Measurements from ENCODE around the gene TGFA.
A peak's percentile ranks its signal among the peaks of the same experiment; 100 is the strongest.

Gene TGFA

GRCh38 chr2:70463997-70464396 lies 89.6 kb downstream of the TGFA start:
- FAIRE-seq (no peak), DNase-seq (ENCODE audit: low spot score) (no peak)

GRCh38 chr2:70463581-70463980 lies 90.0 kb downstream of the TGFA start:
- FAIRE-seq (no peak), DNase-seq (ENCODE audit: low spot score) (no peak)

GRCh38 chr2:70461981-70462876 lies 91.4 kb downstream of the TGFA start:
- DNase-seq (ENCODE audit: low spot score) (no peak), FAIRE-seq (no peak)

- no peak for DNase-seq (ENCODE audit: low spot score)
- FAIRE-seq, result no peak
Measured at GRCh38 chr2:70461414-70461813, 92.2 kb downstream of the TGFA start.

GRCh38 chr2:70460333-70460732 lies 93.3 kb downstream of the TGFA start:
- no peak for FAIRE-seq
- DNase-seq (ENCODE audit: low spot score), result no peak

- DNase-seq (ENCODE audit: low spot score) (no peak), FAIRE-seq (no peak)
Measured at GRCh38 chr2:70458661-70459060, 95.0 kb downstream of the TGFA start.

GRCh38 chr2:70456585-70457495 lies 96.8 kb downstream of the TGFA start:
- FAIRE-seq, result no peak
- DNase-seq (ENCODE audit: low spot score), result no peak

- FAIRE-seq (no peak), DNase-seq (ENCODE audit: low spot score) (no peak)
Measured at GRCh38 chr2:70454936-70455544, 98.6 kb downstream of the TGFA start.

GRCh38 chr2:70450641-70451250 lies 102.9 kb downstream of the TGFA start:
- FAIRE-seq (no peak), DNase-seq (ENCODE audit: low spot score) (no peak)

- FAIRE-seq, result no peak
- no peak for DNase-seq (ENCODE audit: low spot score)
Measured at GRCh38 chr2:70448041-70448440, 105.6 kb downstream of the TGFA start.

GRCh38 chr2:70443726-70444125 lies 109.9 kb downstream of the TGFA start:
- no peak for FAIRE-seq
- DNase-seq (ENCODE audit: low spot score), result no peak

- no peak for DNase-seq (ENCODE audit: low spot score)
- FAIRE-seq, result no peak
Measured at GRCh38 chr2:70443078-70443465, 110.6 kb downstream of the TGFA start.

- peak; percentile 51 for DNase-seq (ENCODE audit: low spot score)
Measured at GRCh38 chr2:70442301-70443077, 111.1 kb downstream of the TGFA start.

GRCh38 chr2:70440621-70441020 lies 113.0 kb downstream of the TGFA start:
- DNase-seq (ENCODE audit: low spot score) (no peak), FAIRE-seq (no peak)

More at GRCh38 chr2:70442301-70443077, 111.1 kb downstream of the TGFA start:
- no peak for FAIRE-seq

GRCh38 chr2:70435138-70435537 lies 118.5 kb downstream of the TGFA start:
- DNase-seq (ENCODE audit: low spot score), result no peak
- FAIRE-seq, result no peak

GRCh38 chr2:70433315-70433714 lies 120.3 kb downstream of the TGFA start:
- FAIRE-seq (no peak), DNase-seq (ENCODE audit: low spot score) (no peak)

- FAIRE-seq, result no peak
Measured at GRCh38 chr2:70431716-70432347, 121.8 kb downstream of the TGFA start.

GRCh38 chr2:70426341-70426740 lies 127.3 kb downstream of the TGFA start:
- no peak for DNase-seq (ENCODE audit: low spot score)
- no peak for FAIRE-seq

More at GRCh38 chr2:70431716-70432347, 121.8 kb downstream of the TGFA start:
- peak; percentile 19 for DNase-seq (ENCODE audit: low spot score)

GRCh38 chr2:70425682-70426301 lies 127.8 kb downstream of the TGFA start:
- DNase-seq (ENCODE audit: low spot score) (no peak), FAIRE-seq (no peak)

GRCh38 chr2:70420740-70421139 lies 132.9 kb downstream of the TGFA start:
- FAIRE-seq (no peak), DNase-seq (ENCODE audit: low spot score) (no peak)

Measured in RCC 7860 (cell line).